ENCODE measurements around the gene GUCA2B. TPM values are rescaled to one million over a fixed set of nuclear protein-coding genes. Genes with fewer than 3 reads are reported as not detected.

The GUCA2B gene
- total RNA-seq, 2 experiments from 2014 or later: not detected

DNA sequence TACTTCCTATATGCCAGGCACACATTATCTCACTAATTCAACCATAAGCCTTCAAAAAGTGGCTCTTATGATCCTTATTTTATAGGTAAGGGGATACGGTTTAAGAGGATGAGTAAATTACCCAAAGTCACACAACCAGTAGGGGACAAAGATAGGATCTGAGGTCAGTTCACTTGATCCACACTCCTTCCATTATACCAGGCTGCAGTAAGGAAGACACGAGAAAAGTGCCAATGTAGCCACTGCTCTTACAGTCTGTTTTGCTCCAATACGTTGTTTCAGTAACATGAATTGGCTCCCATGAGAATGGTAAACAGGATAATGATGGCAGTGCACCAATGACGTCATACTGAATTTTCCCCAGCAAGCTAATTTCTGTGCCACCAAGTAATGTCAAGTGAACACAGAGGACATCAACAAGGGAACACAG is 26.7 kb downstream of the GUCA2B start:
- Mint-ChIP-seq H3K4me3 (no peak overlapping the region), H3K27me3 (ENCODE audit: low read depth) (no peaks in the 10 kb centered on the region), H3K36me3 (ENCODE audit: low read depth) (peaks cover 17% of the 10 kb centered on the region), H3K4me1 (ENCODE audit: low read depth) (peaks cover 5% of the 10 kb centered on the region), H3K9me3 (ENCODE audit: insufficient read depth) (no peaks in the 10 kb centered on the region), H3K27ac (no peak overlapping the region)
- ATAC-seq (no peak), DNase-seq (no peak)
- ChIA-PET POLR2A (no interaction called here), CTCF (no interaction called here)

DNA sequence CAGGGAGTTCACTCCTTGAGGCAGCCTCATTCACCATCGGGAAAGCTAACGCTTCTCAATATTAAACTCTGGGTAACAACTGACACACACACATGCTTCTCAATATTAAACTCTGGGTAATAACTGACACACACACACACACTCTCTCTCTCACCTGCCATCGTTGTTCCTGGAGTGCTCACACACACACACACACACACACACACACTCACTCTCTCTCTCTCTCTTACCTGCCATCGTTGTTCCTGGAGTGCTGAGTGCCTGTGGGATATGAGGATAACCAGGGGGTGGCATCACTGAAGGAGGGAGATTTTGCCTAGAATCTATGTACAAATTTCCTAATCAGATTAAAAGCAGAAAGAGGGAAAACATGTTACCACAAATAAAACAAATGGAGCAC is 28.5 kb downstream of the GUCA2B start:
- H3K4me1 Mint-ChIP-seq (ENCODE audit: low read depth): peaks cover 5% of the 10 kb centered on the region
- ChIA-PET CTCF (no interaction called here), POLR2A (no interaction called here)
- no peak for ATAC-seq
- DNase-seq: no peak
- no peaks in the 10 kb centered on the region for H3K9me3 Mint-ChIP-seq (ENCODE audit: insufficient read depth)
- H3K27me3 Mint-ChIP-seq (ENCODE audit: low read depth): no peaks in the 10 kb centered on the region
- H3K4me3 Mint-ChIP-seq: no peak overlapping the region
- peaks cover 25% of the 10 kb centered on the region for H3K36me3 Mint-ChIP-seq (ENCODE audit: low read depth)
- no peak overlapping the region for H3K27ac Mint-ChIP-seq

DNA sequence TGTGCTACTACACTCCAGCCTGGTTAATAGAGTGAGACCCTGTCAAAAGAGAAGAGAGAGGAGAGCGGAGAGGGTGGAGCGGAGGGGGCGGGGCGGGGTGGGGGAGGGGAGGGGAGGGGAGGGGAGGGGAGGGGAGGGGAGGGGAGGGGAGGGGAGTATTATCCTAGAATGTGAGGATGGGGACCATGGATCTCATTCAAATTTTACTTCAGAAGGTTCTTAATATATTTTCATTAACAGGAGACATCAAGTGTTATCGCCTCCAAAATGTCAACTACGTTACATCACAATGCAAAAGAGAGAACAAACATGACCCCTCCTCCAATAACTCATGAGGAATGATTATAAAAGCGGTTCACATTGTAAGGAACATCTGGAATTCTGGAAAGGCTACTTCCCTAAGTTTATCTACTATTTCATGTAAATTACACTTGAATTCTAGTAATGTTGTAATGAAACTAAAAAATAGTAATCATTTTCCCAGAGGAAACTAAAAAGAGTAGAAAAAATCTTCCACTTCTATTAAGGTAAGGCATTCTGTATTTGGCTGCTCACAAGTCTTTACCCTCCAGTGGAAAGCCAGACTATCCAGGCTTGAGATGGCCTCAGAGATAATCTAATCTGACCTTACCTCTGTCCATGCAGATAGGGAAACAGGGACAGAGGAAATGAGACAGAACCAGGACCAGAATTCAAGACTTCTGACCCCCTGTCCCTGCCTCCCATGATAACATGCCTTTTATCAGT is 30.2 kb downstream of the GUCA2B start:
- CTCF ChIA-PET: interaction anchor here (1.1 to 2.8 kb wide), 2 partner anchors 10 kb away, joined by 5 to 13 read pairs; no protein-coding TSS in a partner anchor
- Mint-ChIP-seq H3K36me3 (ENCODE audit: low read depth) (peaks cover 35% of the 10 kb centered on the region), H3K4me1 (ENCODE audit: low read depth) (peaks cover 5% of the 10 kb centered on the region), H3K9me3 (ENCODE audit: insufficient read depth) (no peaks in the 10 kb centered on the region), H3K27me3 (ENCODE audit: low read depth) (no peaks in the 10 kb centered on the region), H3K27ac (no peak overlapping the region), H3K4me3 (no peak overlapping the region)
- no peak for ATAC-seq
- DNase-seq: no peak
- POLR2A ChIA-PET: no interaction called here

DNA sequence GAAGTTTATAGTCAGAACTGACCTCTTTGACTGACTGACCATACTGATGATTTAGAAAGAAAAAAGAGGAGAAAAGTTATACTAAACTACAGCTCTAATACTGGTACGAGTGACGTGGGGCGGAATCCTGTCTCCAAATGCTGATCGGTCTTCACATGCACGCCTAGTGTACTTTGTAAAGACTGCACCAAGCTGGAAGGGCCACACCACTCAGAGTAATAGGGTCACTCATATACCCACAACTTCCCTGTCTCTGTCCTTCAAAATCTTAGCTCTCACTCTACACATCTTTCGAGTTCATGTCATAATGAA is 30.7 kb downstream of the GUCA2B start:
- ChIA-PET POLR2A (no interaction called here), CTCF (interaction anchor here (2.8 kb wide), 1 partner anchor 10 kb away, joined by 13 read pairs; no protein-coding TSS in a partner anchor)
- Mint-ChIP-seq H3K36me3 (ENCODE audit: low read depth) (peaks cover 35% of the 10 kb centered on the region), H3K27ac (no peak overlapping the region), H3K9me3 (ENCODE audit: insufficient read depth) (no peaks in the 10 kb centered on the region), H3K4me1 (ENCODE audit: low read depth) (peaks cover 5% of the 10 kb centered on the region), H3K4me3 (no peak overlapping the region), H3K27me3 (ENCODE audit: low read depth) (no peaks in the 10 kb centered on the region)
- ATAC-seq: no peak
- no peak for DNase-seq

DNA sequence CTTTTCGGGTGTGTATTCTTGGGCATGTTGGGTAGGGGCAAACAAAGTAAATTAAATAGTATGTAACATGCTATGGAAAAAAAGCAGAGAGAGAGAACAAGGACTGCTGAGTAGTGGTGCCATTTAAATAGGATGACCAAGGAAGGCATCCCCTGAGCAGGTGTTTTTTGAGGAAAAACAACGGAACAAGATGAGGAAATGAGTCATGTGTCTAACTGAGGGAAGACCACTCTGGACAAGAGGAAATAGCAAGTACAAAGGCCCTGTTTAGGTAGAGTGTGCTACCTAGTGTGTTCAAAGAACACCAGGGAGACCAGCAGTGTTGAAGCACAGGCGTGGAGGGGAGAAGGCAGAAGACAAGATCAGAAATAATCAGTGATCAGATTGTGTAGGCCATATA is 31.4 kb downstream of the GUCA2B start:
- peaks cover 34% of the 10 kb centered on the region for H3K36me3 Mint-ChIP-seq (ENCODE audit: low read depth)

DNA sequence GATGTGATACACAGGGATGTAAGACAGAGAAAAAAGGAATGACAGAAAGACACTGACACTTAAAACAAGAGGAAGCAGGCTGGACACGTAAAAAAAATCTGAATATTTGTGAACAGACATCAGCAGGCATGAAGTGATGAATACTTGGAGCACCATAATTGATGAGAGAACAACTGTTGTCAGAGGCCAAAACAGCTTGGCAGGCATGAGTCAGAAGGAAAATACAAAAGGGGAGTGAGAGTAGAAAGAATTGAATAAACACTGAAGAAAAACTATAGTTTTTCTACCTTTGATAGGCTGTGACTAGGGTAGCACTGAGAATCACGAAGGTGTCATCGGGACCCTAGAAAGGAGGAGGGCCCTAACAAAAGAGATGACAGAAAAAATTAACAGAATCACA is 32.9 kb downstream of the GUCA2B start:
- Mint-ChIP-seq H3K4me3 (no peak overlapping the region), H3K36me3 (ENCODE audit: low read depth) (peaks cover 31% of the 10 kb centered on the region), H3K4me1 (ENCODE audit: low read depth) (peaks cover 2% of the 10 kb centered on the region), H3K27ac (no peak overlapping the region), H3K27me3 (ENCODE audit: low read depth) (no peaks in the 10 kb centered on the region), H3K9me3 (ENCODE audit: insufficient read depth) (no peaks in the 10 kb centered on the region)
- CTCF ChIA-PET: interaction anchor here (2.8 kb wide), 1 partner anchor 13 kb away, joined by 13 read pairs; no protein-coding TSS in a partner anchor
- ATAC-seq (no peak), DNase-seq (no peak)
- POLR2A ChIA-PET: no interaction called here

More for the DNA sequence above, 31.4 kb downstream of the GUCA2B start:
- no peaks in the 10 kb centered on the region for H3K9me3 Mint-ChIP-seq (ENCODE audit: insufficient read depth)
- ATAC-seq (no peak), DNase-seq (no peak)
- H3K4me1 Mint-ChIP-seq (ENCODE audit: low read depth): peaks cover 4% of the 10 kb centered on the region
- POLR2A ChIA-PET: no interaction called here
- H3K4me3 Mint-ChIP-seq: no peak overlapping the region
- CTCF ChIA-PET: interaction anchor here (2.8 kb wide), 1 partner anchor 11 kb away, joined by 13 read pairs; no protein-coding TSS in a partner anchor
- no peak overlapping the region for H3K27ac Mint-ChIP-seq
- no peaks in the 10 kb centered on the region for H3K27me3 Mint-ChIP-seq (ENCODE audit: low read depth)

DNA sequence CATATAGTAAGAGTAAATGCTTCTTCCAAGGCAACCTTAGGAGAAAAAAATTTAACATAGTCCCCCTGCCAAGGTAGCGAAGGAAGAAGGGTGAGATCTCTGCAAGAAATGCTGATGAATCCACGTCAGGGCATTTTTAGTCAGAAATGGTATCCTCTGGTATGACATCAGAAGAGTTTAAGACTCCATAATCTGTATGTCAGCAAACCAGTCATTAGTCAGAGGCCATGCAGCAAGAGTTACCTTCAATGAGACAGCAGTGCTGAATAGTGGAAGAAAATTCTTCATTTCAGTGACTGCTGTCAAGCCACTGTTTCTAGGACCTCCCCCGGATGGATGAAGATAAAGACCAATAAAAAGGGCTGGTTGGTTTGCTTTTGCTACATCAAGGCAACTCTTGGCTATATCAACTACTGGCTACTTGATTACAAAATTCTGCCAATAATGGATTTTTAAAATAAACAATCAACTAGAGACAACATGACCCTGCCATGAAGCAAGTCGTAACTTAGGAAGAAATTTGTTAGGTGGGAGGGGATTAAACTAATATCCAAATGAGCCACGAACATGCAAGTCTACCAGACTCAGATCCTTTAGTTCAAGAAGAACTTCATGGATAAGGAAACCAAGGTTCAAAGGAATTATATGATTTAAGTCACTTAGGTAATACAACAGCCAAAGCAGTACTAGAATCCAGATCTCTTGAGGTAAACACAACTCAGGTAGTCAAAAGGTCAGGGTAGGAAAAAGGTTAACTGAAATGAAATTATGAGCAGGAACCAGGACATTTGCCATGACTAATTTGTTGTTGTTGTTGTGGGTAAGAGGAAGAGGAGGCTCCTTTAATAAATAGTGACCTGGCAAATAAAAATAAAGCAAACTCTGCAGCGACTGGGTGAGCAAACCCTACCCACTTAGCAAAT is 37.0 kb downstream of the GUCA2B start:
- H3K4me3 Mint-ChIP-seq: no peak overlapping the region
- DNase-seq: no peak
- ATAC-seq: no peak
- no peaks in the 10 kb centered on the region for H3K27me3 Mint-ChIP-seq (ENCODE audit: low read depth)
- H3K36me3 Mint-ChIP-seq (ENCODE audit: low read depth): peaks cover 38% of the 10 kb centered on the region
- no peaks in the 10 kb centered on the region for H3K9me3 Mint-ChIP-seq (ENCODE audit: insufficient read depth)
- POLR2A ChIA-PET: no interaction called here
- no peak overlapping the region for H3K27ac Mint-ChIP-seq
- H3K4me1 Mint-ChIP-seq (ENCODE audit: low read depth): peaks cover 12% of the 10 kb centered on the region
- CTCF ChIA-PET: interaction anchor here (0.9 kb wide), 1 partner anchor 17 kb away, joined by 3 read pairs; no protein-coding TSS in a partner anchor

DNA sequence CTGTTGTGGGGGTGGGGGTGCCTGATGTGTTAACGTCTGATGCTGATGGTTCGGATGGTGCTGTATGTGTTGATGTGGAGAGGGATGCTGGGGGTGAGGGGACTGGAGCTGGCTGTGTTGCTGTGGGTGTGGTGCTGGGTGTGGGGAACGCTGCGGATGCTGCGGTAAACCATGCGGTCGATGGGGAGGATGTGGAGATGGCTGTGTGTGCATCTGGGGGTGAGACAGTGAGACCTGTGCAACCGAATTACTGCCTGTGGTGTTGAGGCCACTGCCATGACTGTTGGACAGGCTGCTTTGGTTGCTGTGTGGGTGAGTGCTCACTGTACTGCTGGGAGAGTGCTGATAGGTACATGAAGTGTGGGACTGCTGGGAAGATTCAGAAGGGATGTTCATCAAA is 38.1 kb downstream of the GUCA2B start:
- no peak for DNase-seq
- Mint-ChIP-seq H3K4me3 (no peak overlapping the region), H3K27me3 (ENCODE audit: low read depth) (no peaks in the 10 kb centered on the region), H3K4me1 (ENCODE audit: low read depth) (peaks cover 12% of the 10 kb centered on the region), H3K36me3 (ENCODE audit: low read depth) (peaks cover 30% of the 10 kb centered on the region), H3K27ac (no peak overlapping the region), H3K9me3 (ENCODE audit: insufficient read depth) (no peaks in the 10 kb centered on the region)
- POLR2A ChIA-PET: no interaction called here
- ATAC-seq: no peak
- CTCF ChIA-PET: interaction anchor here (0.9 kb wide), 1 partner anchor 18 kb away, joined by 3 read pairs; no protein-coding TSS in a partner anchor

DNA sequence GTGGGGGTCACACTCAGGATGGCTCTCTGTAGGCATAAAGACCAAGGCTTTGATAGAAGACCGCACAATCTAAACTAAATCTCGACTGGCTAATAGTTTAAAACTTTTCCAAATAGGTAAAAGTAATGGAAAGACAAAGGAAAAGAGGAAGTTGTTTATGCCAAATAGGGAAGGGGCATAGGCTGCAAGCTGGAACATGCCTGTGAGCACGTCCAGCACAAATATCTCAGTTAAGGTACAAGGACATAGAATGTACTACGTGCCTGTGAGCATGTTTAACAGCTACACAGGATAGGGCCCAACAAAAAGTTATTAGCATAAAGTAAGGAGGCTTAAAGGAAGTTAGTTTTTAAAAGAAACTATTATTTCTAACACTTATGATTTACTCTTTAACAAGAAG is 38.9 kb downstream of the GUCA2B start:
- H3K36me3 Mint-ChIP-seq (ENCODE audit: low read depth): peaks cover 31% of the 10 kb centered on the region
- H3K27ac Mint-ChIP-seq: no peak overlapping the region
- DNase-seq: no peak
- CTCF ChIA-PET: interaction anchor here (1.0 kb wide), 1 partner anchor 19 kb away, joined by 5 read pairs; no protein-coding TSS in a partner anchor
- no peaks in the 10 kb centered on the region for H3K9me3 Mint-ChIP-seq (ENCODE audit: insufficient read depth)
- ATAC-seq: no peak
- H3K4me1 Mint-ChIP-seq (ENCODE audit: low read depth): peaks cover 12% of the 10 kb centered on the region
- H3K4me3 Mint-ChIP-seq: no peak overlapping the region
- no peaks in the 10 kb centered on the region for H3K27me3 Mint-ChIP-seq (ENCODE audit: low read depth)
- POLR2A ChIA-PET: no interaction called here

DNA sequence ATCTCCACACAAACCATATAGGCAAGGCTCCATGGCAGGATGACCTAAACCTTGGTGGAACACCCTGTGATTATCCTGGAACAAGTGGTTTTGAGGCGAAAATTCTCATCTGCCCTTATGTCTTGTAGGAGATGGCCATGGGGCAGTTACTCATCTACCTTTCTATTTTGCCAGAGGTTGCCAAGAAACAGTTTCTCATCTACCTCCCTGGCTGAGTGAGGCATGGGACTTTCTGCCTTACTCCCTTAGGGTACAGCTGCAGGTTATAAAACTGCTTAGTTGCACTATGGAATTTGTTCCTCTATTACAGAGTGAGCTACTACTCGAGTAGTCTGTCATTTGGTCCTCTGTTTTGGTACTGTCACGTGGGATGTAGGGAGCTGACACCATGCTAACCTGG is 42.6 kb downstream of the GUCA2B start:
- Mint-ChIP-seq H3K9me3 (ENCODE audit: insufficient read depth) (no peaks in the 10 kb centered on the region), H3K27me3 (ENCODE audit: low read depth) (no peaks in the 10 kb centered on the region), H3K4me3 (no peak overlapping the region), H3K27ac (no peak overlapping the region), H3K36me3 (ENCODE audit: low read depth) (peaks cover 38% of the 10 kb centered on the region), H3K4me1 (ENCODE audit: low read depth) (peaks cover 12% of the 10 kb centered on the region)
- DNase-seq (no peak), ATAC-seq (no peak)
- POLR2A ChIA-PET: no interaction called here
- CTCF ChIA-PET: interaction anchor here (1.7 kb wide), 1 partner anchor 22 kb away, joined by 7 read pairs; no protein-coding TSS in a partner anchor

DNA sequence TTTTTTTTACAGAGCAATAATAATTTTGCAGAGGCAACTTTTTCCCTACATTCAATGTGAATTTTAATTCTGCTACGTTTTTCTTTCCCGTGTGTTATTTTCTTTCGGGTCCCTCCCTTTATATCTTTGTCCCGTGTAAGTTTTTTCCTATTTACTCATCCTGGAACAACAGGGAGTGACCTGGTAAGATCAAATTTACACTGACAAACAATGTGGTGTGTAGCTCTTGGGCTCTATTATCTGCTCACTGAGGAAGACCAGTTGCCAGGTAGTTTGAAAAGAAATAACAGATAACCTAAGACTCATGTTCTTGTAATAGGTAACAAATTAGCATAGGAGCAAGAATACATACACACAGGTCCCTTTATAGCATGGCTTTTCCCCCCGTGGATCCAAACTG is 45.0 kb downstream of the GUCA2B start:
- H3K9me3 Mint-ChIP-seq (ENCODE audit: insufficient read depth): peaks cover 5% of the 10 kb centered on the region
- ChIA-PET POLR2A (no interaction called here), CTCF (no interaction called here)
- DNase-seq: no peak
- no peak for ATAC-seq
- H3K4me1 Mint-ChIP-seq (ENCODE audit: low read depth): no peaks in the 10 kb centered on the region
- H3K4me3 Mint-ChIP-seq: no peak overlapping the region
- H3K27ac Mint-ChIP-seq: no peak overlapping the region
- peaks cover 52% of the 10 kb centered on the region for H3K36me3 Mint-ChIP-seq (ENCODE audit: low read depth)
- H3K27me3 Mint-ChIP-seq (ENCODE audit: low read depth): no peaks in the 10 kb centered on the region

DNA sequence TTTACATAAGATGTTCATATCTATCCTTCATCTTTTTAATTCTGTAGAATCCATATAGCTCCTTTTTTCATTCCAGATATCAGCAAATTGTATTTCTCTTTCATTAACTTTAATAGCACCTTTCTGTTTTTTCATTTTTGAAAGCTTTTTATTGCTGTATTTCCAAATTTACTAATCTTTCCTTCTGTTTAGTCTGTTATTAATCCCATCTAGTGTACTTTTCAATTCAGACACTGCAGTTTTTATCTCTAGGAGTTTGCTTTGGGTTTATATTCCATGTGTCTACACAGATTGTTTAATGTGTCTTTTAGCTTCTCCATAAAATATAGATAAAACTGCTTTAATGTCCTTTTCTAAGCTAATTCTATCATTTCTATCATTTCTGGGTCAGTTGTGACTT is 48.8 kb downstream of the GUCA2B start:
- POLR2A ChIA-PET: no interaction called here
- peaks cover 70% of the 10 kb centered on the region for H3K36me3 Mint-ChIP-seq (ENCODE audit: low read depth)
- ATAC-seq: no peak

More for the DNA sequence above, 48.8 kb downstream of the GUCA2B start:
- no peaks in the 10 kb centered on the region for H3K27me3 Mint-ChIP-seq (ENCODE audit: low read depth)
- CTCF ChIA-PET: interaction anchor here (1.4 kb wide), 1 partner anchor 28 kb away, joined by 7 read pairs; no protein-coding TSS in a partner anchor
- no peak for DNase-seq
- no peak overlapping the region for H3K27ac Mint-ChIP-seq
- H3K4me3 Mint-ChIP-seq: no peak overlapping the region
- peaks cover 2% of the 10 kb centered on the region for H3K4me1 Mint-ChIP-seq (ENCODE audit: low read depth)
- peaks cover 8% of the 10 kb centered on the region for H3K9me3 Mint-ChIP-seq (ENCODE audit: insufficient read depth)
